Transverse colon (tissue), 4 donors: ENCODE results near the gene THBS4.

ENCODE experiments used
- CTCF ChIP-seq, 5 experiments: fragments of 200-600 bp in 3 of 5; fragments of 450-650 bp in 2 of 5; sonication (generic) in 3 of 5; IDR thresholded peaks; 1 replicate in 2 of 5; 2 replicates in 3 of 5; pipeline ENCODE4 v1.5.1; 2016 to 2017; ENCODE audit warnings: antibody characterized with exemption in 5 of 5, inconsistent platforms in 3 of 5, mild to moderate bottlenecking in 2 of 5, moderate library complexity in 1 of 5
- POLR2A ChIP-seq: fragments of 450-650 bp; IDR thresholded peaks from one replicate; pipeline ENCODE4 v1.6.1; 2016; ENCODE audit warnings: antibody characterized with exemption, mild to moderate bottlenecking, moderate library complexity
- POLR2AphosphoS5 ChIP-seq, 3 donors: sonication (generic); formaldehyde crosslinking; IDR thresholded peaks; one replicate each; pipeline ENCODE4 v1.6.1; 2016; ENCODE audit warnings: antibody characterized with exemption in 3 of 3

GRCh38 chr5:80117446-80117845, 82.3 kb downstream of the THBS4 start:
- TF ChIP-seq CTCF (IDR thresholded peaks at IDR 0.05) (no peak), POLR2A (no peak), POLR2AphosphoS5 (IDR thresholded peaks at IDR 0.05) (no peak)
